IMR-90 (cell line): ENCODE measurements around the gene DVL2.

Experiments used
- CHD1 ChIP-seq: IDR thresholded peaks from 2 replicates; pipeline ENCODE4 v1.6.1; 2012; ENCODE audit warnings: low read depth, low read length, improper control_type of control experiment
- FOS ChIP-seq: fragments of 150-350 bp; IDR thresholded peaks from 2 replicates; pipeline ENCODE4 v1.6.1; 2016; ENCODE audit warnings: low read depth, low read length
- MAFK ChIP-seq: IDR thresholded peaks from 2 replicates; pipeline ENCODE4 v1.6.1; 2012; ENCODE audit warnings: low read depth, low read length, improper control_type of control experiment
- MAZ ChIP-seq: IDR thresholded peaks from 2 replicates; pipeline ENCODE4 v1.6.1; 2012; ENCODE audit warnings: low read depth, mild to moderate bottlenecking, low read length, improper control_type of control experiment, moderate library complexity, borderline replicate concordance
- NFE2L2 ChIP-seq: fragments of 150-350 bp; IDR thresholded peaks from 2 replicates; pipeline ENCODE4 v1.6.1; 2016; ENCODE audit warnings: low read depth, mild to moderate bottlenecking, low read length
- POLR2A ChIP-seq: IDR thresholded peaks from 2 replicates; pipeline ENCODE4 v1.6.1; 2012; ENCODE audit warnings: mild to moderate bottlenecking, low read depth, low read length
- RAD21 ChIP-seq: IDR thresholded peaks from 2 replicates; pipeline ENCODE4 v1.6.1; 2012; ENCODE audit warnings: low read length, improper control_type of control experiment
- SMC3 ChIP-seq: fragments of 150-350 bp; IDR thresholded peaks from 2 replicates; pipeline ENCODE4 v1.6.1; 2016; ENCODE audit warnings: low read depth, mild to moderate bottlenecking, antibody characterized with exemption, low read length, moderate library complexity
- TF ChIP-seq, protein P1 (sequence below): conservative IDR thresholded peaks from 2 replicates; pipeline ENCODE4 v1.5.1; 2012; ENCODE audit warnings: mild to moderate bottlenecking, low read depth, low read length, improper control_type of control experiment

DNA sequence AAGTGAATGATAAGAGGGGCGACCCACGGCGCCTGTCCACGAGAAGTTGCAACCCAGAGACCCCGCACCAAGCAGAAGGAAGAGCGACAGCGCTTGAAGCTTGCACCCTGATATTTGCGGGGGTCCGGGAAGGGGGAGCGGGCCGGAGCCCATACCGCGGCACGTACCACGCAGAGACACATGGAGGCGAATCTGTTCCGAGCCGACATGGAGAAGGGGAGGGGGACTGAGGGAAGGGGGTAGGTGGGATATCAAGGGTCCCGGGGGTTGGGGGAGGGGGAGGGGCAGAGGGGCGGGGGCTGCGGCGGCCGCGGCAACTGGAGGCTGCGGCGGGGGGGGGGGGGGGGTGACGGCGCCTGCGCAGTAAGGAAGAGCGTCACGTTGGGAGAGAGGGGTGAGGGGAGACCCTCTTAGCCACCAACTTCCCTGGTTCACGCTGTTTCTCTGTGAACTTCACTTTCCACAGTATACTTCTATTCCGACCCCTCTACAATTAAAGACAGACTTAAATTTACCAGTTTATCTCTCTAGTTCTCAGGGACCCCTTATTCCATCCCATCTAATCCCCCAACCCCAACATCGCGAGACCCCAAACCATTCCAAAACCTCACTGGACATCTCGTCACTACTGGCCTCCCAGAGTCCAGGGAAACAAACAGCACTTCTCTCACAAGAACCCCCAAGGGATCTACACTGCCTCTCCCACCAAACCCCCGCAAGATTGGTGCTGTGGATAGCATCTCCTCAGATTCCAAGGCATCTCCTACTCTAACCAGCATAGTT, 22.6 kb downstream of the DVL2 start:
- TF ChIP-seq, protein P1, sequence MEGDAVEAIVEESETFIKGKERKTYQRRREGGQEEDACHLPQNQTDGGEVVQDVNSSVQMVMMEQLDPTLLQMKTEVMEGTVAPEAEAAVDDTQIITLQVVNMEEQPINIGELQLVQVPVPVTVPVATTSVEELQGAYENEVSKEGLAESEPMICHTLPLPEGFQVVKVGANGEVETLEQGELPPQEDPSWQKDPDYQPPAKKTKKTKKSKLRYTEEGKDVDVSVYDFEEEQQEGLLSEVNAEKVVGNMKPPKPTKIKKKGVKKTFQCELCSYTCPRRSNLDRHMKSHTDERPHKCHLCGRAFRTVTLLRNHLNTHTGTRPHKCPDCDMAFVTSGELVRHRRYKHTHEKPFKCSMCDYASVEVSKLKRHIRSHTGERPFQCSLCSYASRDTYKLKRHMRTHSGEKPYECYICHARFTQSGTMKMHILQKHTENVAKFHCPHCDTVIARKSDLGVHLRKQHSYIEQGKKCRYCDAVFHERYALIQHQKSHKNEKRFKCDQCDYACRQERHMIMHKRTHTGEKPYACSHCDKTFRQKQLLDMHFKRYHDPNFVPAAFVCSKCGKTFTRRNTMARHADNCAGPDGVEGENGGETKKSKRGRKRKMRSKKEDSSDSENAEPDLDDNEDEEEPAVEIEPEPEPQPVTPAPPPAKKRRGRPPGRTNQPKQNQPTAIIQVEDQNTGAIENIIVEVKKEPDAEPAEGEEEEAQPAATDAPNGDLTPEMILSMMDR = no peak
- no peak for TF ChIP-seq MAFK
- TF ChIP-seq POLR2A = no peak
- TF ChIP-seq NFE2L2 = no peak
- no peak for TF ChIP-seq RAD21
- no peak for TF ChIP-seq MAZ
- no peak for TF ChIP-seq FOS
- TF ChIP-seq CHD1 = no peak
- no peak for TF ChIP-seq SMC3
